T follicular helper cell (primary cell): ENCODE data around the gene SNAPIN.

Experiments
- DNase-seq: peaks from one replicate; pipeline ENCODE4 v3.0.0-alpha.2; 2020; ENCODE audit warnings: low read depth

Gene SNAPIN

DNA sequence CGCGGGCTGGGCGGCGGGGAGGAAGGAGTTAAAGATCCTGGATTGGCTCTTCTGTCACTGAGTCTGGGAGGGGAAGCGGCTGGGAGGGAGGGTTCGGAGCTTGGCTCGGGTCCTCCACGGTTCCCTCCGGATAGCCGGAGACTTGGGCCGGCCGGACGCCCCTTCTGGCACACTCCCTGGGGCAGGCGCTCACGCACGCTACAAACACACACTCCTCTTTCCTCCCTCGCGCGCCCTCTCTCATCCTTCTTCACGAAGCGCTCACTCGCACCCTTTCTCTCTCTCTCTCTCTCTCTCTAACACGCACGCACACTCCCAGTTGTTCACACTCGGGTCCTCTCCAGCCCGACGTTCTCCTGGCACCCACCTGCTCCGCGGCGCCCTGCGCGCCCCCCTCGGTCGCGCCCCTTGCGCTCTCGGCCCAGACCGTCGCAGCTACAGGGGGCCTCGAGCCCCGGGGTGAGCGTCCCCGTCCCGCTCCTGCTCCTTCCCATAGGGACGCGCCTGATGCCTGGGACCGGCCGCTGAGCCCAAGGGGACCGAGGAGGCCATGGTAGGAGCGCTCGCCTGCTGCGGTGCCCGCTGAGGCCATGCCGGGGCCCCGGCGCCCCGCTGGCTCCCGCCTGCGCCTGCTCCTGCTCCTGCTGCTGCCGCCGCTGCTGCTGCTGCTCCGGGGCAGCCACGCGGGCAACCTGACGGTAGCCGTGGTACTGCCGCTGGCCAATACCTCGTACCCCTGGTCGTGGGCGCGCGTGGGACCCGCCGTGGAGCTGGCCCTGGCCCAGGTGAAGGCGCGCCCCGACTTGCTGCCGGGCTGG is 20.2 kb downstream of the SNAPIN start, which contains the start of gene NPR1:
TSS of gene NPR1 (plus strand) at position 170 of the 818 bp plus-strand sequence. CDS start at position 591, 421 bp downstream.
- DNase-seq: no peak

DNA sequence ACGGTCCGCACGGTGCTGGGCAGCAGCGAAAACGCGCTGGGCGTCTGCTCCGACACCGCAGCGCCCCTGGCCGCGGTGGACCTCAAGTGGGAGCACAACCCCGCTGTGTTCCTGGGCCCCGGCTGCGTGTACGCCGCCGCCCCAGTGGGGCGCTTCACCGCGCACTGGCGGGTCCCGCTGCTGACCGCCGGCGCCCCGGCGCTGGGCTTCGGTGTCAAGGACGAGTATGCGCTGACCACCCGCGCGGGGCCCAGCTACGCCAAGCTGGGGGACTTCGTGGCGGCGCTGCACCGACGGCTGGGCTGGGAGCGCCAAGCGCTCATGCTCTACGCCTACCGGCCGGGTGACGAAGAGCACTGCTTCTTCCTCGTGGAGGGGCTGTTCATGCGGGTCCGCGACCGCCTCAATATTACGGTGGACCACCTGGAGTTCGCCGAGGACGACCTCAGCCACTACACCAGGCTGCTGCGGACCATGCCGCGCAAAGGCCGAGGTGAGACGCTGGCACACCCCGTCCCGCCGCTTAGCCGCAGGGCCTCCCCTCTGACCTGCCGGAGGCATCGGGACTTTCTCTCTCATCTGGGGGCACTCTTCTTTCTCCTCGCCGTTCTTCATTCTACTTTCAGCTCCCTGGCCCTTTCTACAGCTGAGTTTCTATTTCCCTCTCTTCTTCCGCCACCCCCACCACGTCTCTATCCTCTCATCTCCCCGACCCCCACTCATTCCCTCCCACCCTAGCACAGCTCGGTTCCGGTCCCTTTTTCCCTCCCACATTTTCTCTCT is 21.0 kb downstream of the SNAPIN start:
- DNase-seq: no peak

DNA sequence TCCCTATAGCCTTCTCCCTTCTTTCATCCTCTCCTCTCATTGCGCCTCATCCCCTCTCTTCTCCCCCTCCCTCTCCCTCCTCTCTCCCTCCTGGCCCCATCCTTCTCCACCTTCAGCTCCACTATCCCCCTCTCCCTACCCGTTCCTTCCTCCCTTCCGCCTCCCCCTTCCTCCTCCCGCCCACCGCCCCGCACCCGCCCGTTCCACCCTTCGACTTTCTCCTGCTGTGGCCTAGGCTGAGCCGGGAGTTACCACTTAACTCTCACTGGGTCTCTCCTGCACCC is 21.6 kb downstream of the SNAPIN start:
- DNase-seq: no peak

DNA sequence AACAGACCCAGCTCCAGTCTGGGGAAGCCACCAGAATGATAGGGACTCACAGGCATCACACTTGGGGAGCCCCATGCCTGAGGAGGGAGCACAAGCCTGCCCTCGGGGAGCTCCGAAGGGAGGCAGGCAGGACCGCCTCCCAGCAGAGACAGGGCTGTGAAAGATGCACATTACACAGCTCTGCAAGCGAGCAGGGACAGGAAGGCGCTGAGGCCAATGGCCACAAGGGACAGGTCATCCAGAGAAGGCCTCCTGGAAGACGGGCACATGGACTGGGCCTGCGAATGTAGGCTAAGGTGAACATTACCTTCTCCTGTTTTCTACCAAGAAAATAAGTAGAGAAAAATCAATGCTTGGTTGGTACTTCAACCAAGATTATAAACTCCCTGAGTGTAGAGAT is 24.2 kb downstream of the SNAPIN start:
- no peak for DNase-seq

DNA sequence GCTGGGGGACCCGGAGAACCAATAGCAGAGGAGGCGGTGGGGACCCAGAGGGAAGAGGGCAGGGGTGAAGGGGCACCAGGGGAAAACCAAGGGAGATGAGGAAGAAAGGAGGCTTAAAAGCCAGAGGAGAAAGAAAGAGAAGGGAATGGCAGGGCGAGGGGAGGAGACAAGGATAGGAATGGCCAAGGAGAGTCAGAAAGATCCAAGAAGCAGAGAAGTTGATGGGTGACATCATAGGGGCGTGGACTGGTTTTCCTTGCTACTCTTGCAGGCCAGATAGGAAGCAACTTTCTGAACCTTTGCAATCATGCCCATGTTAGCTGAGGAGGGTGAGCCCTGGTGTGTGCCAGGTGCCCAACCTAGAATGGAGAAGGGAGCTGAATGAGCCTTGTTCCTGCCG is 25.4 kb downstream of the SNAPIN start:
- DNase-seq: no peak

DNA sequence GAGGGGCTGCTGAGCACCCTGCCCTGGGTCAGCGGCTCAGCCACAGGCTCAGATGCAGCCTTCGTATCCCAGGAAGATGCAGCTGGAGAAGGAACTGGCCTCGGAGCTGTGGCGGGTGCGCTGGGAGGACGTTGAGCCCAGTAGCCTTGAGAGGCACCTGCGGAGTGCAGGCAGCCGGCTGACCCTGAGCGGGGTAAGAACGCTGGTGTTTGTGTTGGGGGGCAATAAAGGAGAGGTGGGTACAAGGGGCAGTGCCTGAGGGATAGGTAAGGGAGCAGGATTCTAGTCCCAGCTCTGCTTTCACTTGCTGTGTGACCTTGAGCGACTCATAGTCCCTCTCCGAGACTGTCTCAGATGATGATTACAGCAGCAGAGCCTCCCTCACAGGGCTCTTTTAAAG is 26.4 kb downstream of the SNAPIN start:
- DNase-seq: no peak

DNA sequence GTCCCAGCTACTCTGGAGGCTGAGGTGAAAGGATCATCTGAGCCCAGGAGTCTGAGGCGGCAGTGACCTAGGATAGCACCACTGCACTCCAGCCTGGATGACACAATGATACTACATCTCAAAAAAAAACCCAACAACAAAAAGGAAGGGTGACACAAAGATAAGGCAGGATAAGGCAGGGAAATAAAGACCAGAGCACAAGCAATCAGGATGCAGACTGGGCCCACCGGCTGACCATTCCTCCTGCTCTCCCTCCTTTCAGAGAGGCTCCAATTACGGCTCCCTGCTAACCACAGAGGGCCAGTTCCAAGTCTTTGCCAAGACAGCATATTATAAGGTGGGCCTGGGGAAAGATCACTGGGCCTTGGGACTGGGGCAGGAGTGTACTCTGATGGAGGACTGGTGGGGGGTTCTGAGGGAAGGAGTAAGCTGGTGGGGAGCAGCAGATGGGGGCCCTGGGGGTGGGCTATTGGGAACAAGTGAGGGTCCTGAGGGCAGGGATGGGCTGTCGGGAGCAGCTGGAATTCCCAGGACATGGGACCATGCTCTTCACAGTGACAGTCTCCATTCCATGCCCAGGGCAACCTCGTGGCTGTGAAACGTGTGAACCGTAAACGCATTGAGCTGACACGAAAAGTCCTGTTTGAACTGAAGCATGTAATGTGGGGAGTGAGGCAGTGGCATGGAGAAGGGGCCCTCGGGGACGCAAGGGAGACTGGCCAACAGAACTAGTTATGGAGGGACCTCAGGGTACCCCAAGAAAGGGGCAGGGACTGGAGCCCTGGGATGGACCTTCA is 27.2 kb downstream of the SNAPIN start:
- no peak for DNase-seq

DNA sequence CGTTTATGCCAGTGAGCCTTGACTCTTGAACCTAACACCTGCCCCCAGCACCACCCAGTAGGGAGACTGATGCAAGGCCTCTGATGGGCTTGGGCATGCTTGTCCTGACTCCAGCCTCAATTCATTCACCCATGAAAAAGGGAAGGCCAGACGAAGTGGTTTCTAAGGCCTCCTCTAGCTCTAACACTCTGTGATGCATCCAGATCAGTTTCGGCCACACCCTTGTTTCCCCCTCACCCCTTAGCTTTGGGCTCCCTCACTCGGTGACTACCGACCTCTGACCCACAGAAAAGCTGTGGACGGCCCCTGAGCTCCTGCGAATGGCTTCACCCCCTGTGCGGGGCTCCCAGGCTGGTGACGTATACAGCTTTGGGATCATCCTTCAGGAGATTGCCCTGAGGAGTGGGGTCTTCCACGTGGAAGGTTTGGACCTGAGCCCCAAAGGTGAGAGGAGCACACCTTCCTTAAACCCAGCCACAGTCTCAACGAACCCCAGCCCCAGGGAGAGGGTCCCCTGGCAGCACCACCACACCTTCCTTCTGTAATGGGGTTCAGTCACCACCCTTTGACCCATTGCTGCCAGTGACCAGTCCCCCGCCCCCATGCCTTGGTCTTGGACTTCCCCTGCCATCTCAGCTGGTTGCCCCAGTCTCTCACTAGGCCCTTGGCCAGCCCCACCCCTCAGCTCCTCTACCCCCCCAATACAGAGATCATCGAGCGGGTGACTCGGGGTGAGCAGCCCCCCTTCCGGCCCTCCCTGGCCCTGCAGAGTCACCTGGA is 29.0 kb downstream of the SNAPIN start:
- no peak for DNase-seq

DNA sequence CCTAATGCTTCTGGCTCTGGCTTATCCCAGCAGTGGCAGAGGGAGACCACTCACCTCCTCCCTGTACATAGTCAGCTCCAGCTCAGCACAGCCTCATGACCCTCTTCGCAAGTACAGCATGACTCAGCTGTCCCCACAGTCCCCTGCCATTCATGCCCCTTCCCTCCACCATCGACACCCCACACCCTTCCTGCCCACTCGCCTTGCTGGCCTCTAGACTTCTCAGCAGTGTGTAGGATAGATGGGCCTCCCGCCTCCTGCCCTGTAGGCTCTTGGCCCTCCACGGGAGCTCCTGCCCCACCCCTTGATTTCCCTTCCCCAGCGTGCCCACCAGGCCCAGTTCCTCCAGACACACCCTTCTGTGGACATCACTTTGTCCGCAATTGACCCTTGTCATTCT is 29.8 kb downstream of the SNAPIN start:
- DNase-seq: no peak

DNA sequence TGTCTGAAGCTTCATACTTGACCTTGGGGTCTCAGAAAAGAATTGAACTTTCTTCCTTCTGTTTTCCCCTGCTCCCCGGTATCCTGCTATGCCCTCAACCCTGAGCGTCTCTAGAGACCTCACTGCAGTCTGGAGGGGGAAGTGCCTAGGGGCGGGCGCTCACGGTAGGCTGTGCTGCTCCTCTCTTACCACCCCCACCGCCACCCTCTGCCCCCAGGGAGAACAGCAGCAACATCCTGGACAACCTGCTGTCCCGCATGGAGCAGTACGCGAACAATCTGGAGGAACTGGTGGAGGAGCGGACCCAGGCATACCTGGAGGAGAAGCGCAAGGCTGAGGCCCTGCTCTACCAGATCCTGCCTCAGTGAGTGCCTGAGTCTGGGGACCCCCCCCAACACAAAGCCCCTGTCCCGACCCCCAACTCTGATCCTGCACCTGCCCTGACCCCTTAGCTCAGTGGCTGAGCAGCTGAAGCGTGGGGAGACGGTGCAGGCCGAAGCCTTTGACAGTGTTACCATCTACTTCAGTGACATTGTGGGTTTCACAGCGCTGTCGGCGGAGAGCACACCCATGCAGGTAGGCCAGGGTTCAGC is 30.3 kb downstream of the SNAPIN start:
- DNase-seq: no peak

DNA sequence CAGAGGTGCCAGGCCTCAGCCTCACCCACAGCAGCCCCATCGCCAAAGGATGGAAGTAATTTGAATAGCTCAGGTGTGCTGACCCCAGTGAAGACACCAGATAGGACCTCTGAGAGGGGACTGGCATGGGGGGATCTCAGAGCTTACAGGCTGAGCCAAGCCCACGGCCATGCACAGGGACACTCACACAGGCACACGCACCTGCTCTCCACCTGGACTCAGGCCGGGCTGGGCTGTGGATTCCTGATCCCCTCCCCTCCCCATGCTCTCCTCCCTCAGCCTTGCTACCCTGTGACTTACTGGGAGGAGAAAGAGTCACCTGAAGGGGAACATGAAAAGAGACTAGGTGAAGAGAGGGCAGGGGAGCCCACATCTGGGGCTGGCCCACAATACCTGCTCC is 35.0 kb downstream of the SNAPIN start:
- DNase-seq: no peak

DNA sequence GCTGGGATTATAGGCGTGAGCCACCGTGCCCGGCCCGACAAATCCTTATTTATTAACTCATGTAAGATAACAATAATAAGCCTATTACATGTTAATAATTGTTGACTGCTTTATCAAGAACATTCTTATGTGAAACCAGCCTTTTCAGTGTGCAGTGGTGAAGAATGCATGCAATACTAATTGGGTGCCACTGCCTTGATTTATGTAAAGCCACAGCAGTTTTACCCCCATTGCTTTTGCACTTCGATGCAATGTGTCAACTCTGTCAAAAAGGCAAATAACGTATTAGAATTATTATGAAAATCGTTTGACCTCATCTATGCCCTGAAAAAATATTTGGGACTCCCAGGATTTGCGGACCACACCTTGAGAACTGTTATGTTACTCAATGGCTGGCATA is 38.2 kb downstream of the SNAPIN start:
- DNase-seq: no peak

DNA sequence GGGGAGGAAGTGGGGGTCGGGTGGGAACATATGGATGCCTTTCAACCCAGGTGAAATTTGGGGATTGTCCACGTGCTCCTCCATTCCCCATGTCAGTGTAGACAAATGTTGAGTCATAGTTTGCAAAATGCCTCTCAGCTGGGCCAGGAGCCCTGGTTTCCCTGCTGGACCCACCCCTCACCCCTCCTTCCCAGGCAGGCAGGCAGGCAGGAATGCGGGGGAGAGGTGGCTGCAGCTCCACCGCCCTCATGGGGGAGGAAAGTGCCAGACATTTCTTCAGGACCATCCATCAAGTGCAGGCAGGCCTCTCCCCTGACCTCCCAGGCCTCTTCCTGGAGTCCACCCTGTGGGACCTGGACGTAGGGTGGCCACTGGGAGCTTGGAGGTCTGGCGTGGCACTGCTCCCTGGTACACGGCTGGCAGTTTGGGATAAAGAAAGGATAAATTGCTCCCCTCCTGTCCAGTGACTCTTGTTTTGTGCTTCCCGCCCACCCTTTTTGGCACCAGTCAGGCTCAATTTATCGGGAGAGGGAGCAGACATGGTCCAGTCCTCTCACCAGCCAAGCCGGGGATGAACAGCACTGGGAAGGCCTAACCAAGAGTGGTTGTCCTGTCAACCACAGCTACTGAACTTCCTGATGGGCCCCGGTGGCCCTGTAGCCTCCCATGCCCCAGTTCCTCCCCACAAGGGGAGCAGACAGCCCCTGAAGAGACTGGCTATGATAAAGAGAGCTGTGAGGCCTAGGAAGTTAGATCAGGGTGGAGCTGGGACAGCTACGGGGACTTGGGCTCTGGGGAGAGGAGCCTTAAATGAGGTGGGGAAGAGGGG is 38.9 kb downstream of the SNAPIN start:
- no peak for DNase-seq

DNA sequence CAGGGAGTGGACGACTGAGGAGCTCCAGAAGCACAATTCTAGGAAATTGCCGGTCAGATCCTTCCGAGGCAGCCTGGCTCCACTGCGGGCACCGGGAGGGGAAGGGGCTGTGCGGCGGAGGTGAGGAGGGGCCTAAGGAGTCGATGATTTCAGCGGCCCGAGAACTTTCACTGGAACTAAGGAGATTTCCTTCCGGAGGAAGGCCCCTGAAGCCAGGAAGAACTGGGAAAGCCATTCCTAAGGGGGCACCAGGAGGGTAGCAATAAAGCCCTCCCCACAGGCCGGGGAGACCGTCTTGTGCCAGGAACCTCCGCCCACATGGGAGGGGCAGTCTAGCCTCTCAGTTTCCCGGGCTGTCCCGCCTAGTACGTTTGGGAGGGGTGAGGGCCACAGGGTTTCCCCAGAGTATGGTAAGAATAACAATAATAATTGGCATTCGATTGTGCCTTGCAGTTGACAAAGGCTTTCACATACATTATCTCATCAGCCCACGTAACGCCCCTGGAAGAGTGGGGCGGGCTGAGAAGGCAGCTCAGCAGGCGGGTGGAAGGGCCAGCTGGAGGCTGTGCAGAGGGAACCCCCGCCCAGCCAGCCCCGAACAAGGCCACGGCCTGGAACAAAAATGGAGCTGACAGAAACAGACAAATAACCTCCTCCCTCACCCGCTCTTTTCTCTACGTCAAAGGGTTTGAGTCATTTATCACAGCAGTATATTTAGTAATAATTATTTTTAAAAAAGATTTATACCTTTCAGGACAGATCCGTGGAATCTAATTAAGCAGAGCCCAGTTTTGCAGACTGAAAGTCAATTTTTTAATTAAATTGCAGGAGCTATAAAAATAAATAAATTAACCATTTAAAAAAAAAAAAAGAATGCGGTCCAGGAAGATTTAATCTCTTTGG is 39.8 kb downstream of the SNAPIN start:
- no peak for DNase-seq

DNA sequence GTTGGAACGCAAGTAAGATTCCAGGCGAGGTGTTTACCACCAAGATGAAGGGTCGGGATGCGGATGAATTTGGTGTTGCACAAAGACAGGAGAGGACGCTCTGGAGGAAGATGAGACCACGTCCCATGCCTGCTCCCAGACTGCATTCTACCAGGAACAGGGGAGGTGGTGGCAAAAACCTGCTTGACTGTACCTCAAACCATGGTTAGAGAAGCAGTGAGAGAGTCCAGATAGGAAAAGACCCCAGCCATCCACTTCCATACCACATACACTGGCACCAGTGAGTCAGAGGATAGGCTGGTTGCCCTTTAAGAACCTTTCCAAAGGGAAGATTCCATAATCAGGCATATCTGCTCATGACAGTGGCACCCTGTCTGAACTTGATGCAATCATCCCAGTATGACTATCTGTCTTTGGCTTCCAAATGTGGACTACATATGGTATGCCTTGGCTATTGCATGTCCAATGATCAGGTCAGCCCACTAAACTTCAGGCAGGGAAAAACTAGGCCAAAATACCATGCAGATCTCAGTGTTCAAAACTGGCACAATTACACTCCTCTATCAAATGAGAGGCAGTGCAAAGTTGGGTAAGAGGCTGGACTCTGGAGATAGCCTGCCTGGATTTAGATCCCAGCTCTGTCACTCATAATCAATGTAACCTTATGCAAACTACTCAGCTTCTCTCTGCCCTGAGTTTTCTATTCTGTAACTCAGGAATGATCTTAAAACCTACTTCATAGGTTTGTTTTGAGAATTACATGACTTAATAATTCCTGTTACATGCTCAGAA is 40.6 kb downstream of the SNAPIN start:
- DNase-seq: no peak

DNA sequence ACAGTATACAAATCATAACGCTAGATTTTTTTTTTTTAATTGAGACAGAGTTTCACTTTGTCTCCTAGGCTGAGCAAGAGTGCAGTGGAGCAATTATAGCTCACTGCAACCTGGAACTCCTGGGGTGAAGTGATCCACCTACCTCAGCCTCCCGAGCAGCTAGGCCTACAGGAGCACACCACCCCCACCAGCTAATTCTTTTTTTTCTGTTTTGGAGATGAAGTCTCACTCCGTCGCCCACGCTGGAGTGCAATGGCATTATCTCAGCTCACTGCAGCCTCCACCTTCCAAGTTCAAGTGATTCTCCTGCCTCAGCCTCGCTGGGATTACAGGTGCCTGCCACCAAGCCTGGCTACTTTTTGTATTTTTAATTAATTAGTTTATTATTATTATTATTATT is 41.3 kb downstream of the SNAPIN start:
- no peak for DNase-seq

DNA sequence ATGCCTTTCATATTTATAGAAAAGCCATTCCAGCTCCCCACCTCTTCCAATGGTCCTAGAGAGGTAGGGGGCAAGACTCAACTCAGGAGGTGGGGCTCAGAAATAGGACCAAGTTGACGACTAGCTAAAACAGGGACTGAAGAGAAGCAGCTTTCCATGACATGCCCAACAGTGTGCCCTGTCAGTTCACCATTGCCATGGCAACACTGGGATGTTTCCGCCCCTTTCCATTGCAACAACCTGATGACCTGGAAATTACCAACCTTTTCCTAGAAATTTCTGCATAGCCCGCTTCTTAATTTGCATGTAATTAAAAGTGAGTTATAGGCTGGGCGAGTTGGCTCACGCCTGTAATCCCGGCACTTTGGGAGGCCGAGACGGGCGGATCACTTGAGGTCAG is 47.0 kb downstream of the SNAPIN start:
- no peak for DNase-seq

DNA sequence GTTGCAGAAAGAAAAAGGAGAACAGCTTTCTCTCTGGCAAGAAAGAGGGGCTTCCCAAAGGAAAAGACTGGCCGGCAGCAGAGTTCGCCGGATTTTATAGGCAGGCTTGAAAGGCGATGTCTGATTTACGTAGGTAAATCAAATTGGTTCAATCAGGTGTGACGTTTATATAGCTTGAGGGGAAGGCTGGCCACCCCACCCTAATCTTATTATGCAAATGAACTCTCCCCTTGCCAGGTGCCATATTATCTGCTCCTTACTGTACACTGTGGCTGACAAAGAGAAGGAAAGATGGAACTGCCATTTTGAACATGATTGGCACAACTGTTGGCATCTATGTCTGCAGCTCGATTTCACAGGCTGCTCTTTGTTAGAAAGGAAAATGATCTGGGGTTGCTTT is 52.5 kb downstream of the SNAPIN start:
- no peak for DNase-seq
